K562 (cell line): Measurements from ENCODE around the gene KLK13. TPM values are rescaled to one million over a fixed set of nuclear protein-coding genes. Genes with fewer than 3 reads are reported as not detected.

Experiments
- CC2D1A ChIP-seq: fragments of 450-650 bp; IDR thresholded peaks from 2 replicates; pipeline ENCODE4 v1.6.1; 2017; ENCODE audit warnings: mild to moderate bottlenecking
- DDX20 ChIP-seq: fragments of 450-650 bp; IDR thresholded peaks from 2 replicates; pipeline ENCODE4 v1.6.1; 2016; ENCODE audit warnings: missing genetic modification characterization, low read depth, mild to moderate bottlenecking, missing compliant biosample characterization, moderate library complexity
- HNRNPLL ChIP-seq: fragments of 200-400 bp; formaldehyde crosslinking; IDR thresholded peaks from 2 replicates; pipeline ENCODE4 v1.6.1; 2017; ENCODE audit warnings: low read length, low read depth, mild to moderate bottlenecking; ENCODE audit not compliant: poor library complexity, severe bottlenecking
- MAFF ChIP-seq: IDR thresholded peaks from 2 replicates; pipeline ENCODE4 v1.6.1; 2012; ENCODE audit warnings: low read length, improper control_type of control experiment
- MXI1 ChIP-seq: IDR thresholded peaks from 2 replicates; pipeline ENCODE4 v1.6.1; 2011; ENCODE audit warnings: low read depth, mild to moderate bottlenecking, improper control_type of control experiment, low read length
- SRF ChIP-seq, 2 experiments: fragments of 250-450, 450-650 bp in 1 of 2; sonication (Bioruptor Pico) in 1 of 2; sonication (generic) in 1 of 2; formaldehyde crosslinking; IDR thresholded peaks; 2 replicates each; pipeline versions ENCODE4 v1.5.0 to v1.5.1; 2020 to 2022; ENCODE audit warnings: mild to moderate bottlenecking in 1 of 2, missing genetic modification reagents in 1 of 2
- THRAP3 ChIP-seq: fragments of 450-650 bp; IDR thresholded peaks from 2 replicates; pipeline ENCODE4 v1.6.1; 2016; ENCODE audit warnings: mild to moderate bottlenecking, inconsistent platforms, borderline replicate concordance
- ZFPM2 ChIP-seq: fragments of 250-450 bp; sonication (Bioruptor Pico); IDR thresholded peaks from 2 replicates; pipeline ENCODE4 v1.5.1; 2022; ENCODE audit warnings: mild to moderate bottlenecking
- ZNF384 ChIP-seq: IDR thresholded peaks from 2 replicates; pipeline ENCODE4 v1.6.1; 2012; ENCODE audit warnings: low read depth, low read length, improper control_type of control experiment
- ZNF707 ChIP-seq: fragments of 250-450 bp; sonication (Bioruptor Pico); conservative IDR thresholded peaks from 2 replicates; pipeline ENCODE4 v1.8.0; 2022; ENCODE audit warnings: inconsistent platforms, mild to moderate bottlenecking, moderate library complexity
- ZNF785 ChIP-seq: fragments of 250-450 bp; sonication (Bioruptor Pico); IDR thresholded peaks from 2 replicates; pipeline ENCODE4 v1.4.0; 2020; ENCODE audit warnings: mild to moderate bottlenecking
- ZZZ3 ChIP-seq: fragments of 450-650 bp; IDR thresholded peaks from 2 replicates; pipeline ENCODE4 v1.6.1; 2016; ENCODE audit warnings: antibody characterized with exemption, mild to moderate bottlenecking, moderate library complexity
- polyA plus RNA-seq, 8 experiments: library from polyadenylated mRNA; depleted of rRNA in 4 of 8; stranded (reverse) in 5 of 8; unstranded in 3 of 8; fragments of >200 nt; fragmentation: Nextera tagmentation in 2 of 8; fragmentation: Illumina TruSeq in 1 of 8; extraction: Ambion mirVana in 2 of 8; extraction: Trizol in 1 of 8; gene quantifications; 2 replicates each; pipeline versions ENCODE4 v1.2.1 to v1.2.3, GENCODE V29; 2011 to 2014; ENCODE audit warnings: inconsistent platforms in 1 of 8, missing spikeins in 1 of 8
- total RNA-seq, 7 experiments: library from RNA; depleted of rRNA in 6 of 7; stranded (reverse); fragments of >200 nt in 6 of 7; fragmentation: Illumina TruSeq in 2 of 7; extraction: Trizol in 2 of 7; gene quantifications; 2 replicates each; pipeline versions ENCODE4 v1.2.1 to v1.2.3, GENCODE V29; 2011 to 2021; ENCODE audit warnings: low replicate concordance in 1 of 7
- TF ChIP-seq, protein P1 (sequence below), 2 experiments: fragments of 450-650 bp; conservative IDR thresholded peaks; 2 replicates each; pipeline ENCODE4 v1.6.1; 2017; ENCODE audit warnings: mild to moderate bottlenecking in 2 of 2, moderate library complexity in 2 of 2
- TF ChIP-seq, protein P2 (sequence below): sonication (generic); formaldehyde crosslinking; IDR thresholded peaks from 2 replicates; pipeline ENCODE4 v1.8.0; 2022; ENCODE audit warnings: mild to moderate bottlenecking, missing genetic modification reagents
- TF ChIP-seq, protein P3 (sequence below), 2 experiments: fragments of 150-350 bp in 1 of 2; IDR thresholded peaks; 2 replicates each; pipeline ENCODE4 v1.6.1; 2012 to 2016; ENCODE audit warnings: low read depth in 2 of 2, low read length in 2 of 2, mild to moderate bottlenecking in 1 of 2, moderate library complexity in 1 of 2
- TF ChIP-seq, protein P4 (sequence below), 3 experiments: fragments of 200-800 bp in 1 of 3; sonication (Bioruptor generic) in 1 of 3; sonication (generic) in 1 of 3; formaldehyde crosslinking in 1 of 3; IDR thresholded peaks; 2 replicates each; pipeline versions ENCODE4 v1.6.1 to v1.8.0; 2016 to 2022; ENCODE audit warnings: mild to moderate bottlenecking in 2 of 3, missing compliant biosample characterization in 2 of 3, missing genetic modification characterization in 2 of 3, missing genetic modification reagents in 1 of 3
- TF ChIP-seq, protein P5 (sequence below): fragments of 250-450 bp; sonication (Bioruptor Pico); IDR thresholded peaks from 2 replicates; pipeline ENCODE4 v1.5.0; 2021
- TF ChIP-seq, protein P6 (sequence below): sonication (generic); formaldehyde crosslinking; IDR thresholded peaks from 2 replicates; pipeline ENCODE4 v1.8.1; 2023; ENCODE audit warnings: mild to moderate bottlenecking, missing genetic modification reagents

The KLK13 gene
- total and polyA plus RNA-seq, 9 of the 15 experiments (the other 6 are each of a cell fraction or from before 2014, with no cell fraction given), result 0.72 to 9.0 (median 2.3) TPM

DNA sequence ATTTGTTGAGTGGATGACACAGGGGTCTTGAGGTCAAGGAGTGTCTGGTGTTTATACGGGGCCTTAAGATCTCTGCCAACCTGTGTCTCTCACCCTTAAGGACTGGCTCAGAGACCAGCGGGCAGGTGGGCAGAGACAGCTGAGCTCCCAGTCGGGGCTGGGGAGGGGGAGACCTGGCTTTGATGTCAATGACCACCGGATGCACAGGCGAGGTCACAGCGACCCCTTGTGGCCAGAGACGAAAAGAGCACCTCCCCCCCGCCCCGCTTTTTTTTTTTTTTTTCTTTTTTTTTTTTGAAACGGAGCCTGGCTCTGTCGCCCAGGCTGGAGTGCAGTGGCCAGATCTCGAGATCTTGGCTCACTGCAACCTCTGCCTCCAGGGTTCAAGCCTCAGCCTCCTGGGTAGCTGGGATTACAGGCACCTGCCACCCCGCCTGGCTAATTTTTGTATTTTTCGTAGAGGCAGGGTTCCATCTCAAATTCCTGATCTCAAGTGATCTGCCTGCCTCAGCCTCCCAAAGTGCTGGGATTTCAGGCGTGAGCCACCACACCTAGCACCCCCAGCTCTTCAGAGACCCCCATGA, 29.9 kb upstream of the KLK13 start (continued):
- TF ChIP-seq, protein P1, sequence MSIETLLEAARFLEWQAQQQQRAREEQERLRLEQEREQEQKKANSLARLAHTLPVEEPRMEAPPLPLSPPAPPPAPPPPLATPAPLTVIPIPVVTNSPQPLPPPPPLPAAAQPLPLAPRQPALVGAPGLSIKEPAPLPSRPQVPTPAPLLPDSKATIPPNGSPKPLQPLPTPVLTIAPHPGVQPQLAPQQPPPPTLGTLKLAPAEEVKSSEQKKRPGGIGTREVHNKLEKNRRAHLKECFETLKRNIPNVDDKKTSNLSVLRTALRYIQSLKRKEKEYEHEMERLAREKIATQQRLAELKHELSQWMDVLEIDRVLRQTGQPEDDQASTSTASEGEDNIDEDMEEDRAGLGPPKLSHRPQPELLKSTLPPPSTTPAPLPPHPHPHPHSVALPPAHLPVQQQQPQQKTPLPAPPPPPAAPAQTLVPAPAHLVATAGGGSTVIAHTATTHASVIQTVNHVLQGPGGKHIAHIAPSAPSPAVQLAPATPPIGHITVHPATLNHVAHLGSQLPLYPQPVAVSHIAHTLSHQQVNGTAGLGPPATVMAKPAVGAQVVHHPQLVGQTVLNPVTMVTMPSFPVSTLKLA (conservative IDR thresholded peaks at IDR 0.05), result no peak
- no peak for TF ChIP-seq DDX20
- TF ChIP-seq MXI1, result no peak
- no peak for TF ChIP-seq ZNF707 (CRISPR knock-in tag)
- TF ChIP-seq, protein P2, sequence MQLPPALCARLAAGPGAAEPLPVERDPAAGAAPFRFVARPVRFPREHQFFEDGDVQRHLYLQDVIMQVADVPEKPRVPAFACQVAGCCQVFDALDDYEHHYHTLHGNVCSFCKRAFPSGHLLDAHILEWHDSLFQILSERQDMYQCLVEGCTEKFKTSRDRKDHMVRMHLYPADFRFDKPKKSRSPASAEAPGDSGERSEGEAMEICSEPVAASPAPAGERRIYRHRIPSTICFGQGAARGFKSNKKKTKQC (CRISPR knock-in tag), result no peak
- TF ChIP-seq ZFPM2, result no peak
- no peak for TF ChIP-seq HNRNPLL
- TF ChIP-seq SRF (CRISPR knock-in tag; IDR thresholded peaks at IDR 0.05), result no peak
- TF ChIP-seq, protein P3, sequence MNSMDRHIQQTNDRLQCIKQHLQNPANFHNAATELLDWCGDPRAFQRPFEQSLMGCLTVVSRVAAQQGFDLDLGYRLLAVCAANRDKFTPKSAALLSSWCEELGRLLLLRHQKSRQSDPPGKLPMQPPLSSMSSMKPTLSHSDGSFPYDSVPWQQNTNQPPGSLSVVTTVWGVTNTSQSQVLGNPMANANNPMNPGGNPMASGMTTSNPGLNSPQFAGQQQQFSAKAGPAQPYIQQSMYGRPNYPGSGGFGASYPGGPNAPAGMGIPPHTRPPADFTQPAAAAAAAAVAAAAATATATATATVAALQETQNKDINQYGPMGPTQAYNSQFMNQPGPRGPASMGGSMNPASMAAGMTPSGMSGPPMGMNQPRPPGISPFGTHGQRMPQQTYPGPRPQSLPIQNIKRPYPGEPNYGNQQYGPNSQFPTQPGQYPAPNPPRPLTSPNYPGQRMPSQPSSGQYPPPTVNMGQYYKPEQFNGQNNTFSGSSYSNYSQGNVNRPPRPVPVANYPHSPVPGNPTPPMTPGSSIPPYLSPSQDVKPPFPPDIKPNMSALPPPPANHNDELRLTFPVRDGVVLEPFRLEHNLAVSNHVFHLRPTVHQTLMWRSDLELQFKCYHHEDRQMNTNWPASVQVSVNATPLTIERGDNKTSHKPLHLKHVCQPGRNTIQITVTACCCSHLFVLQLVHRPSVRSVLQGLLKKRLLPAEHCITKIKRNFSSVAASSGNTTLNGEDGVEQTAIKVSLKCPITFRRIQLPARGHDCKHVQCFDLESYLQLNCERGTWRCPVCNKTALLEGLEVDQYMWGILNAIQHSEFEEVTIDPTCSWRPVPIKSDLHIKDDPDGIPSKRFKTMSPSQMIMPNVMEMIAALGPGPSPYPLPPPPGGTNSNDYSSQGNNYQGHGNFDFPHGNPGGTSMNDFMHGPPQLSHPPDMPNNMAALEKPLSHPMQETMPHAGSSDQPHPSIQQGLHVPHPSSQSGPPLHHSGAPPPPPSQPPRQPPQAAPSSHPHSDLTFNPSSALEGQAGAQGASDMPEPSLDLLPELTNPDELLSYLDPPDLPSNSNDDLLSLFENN (IDR thresholded peaks at IDR 0.05; ENCODE audit: low read depth in 2 of 2, low read length in 2 of 2), result no peak
- TF ChIP-seq, protein P4, sequence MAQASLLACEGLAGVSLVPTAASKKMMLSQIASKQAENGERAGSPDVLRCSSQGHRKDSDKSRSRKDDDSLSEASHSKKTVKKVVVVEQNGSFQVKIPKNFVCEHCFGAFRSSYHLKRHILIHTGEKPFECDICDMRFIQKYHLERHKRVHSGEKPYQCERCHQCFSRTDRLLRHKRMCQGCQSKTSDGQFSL (CRISPR knock-in tag; IDR thresholded peaks at IDR 0.05), result peak; percentile 94
- TF ChIP-seq, protein P4 (tag; IDR thresholded peaks at IDR 0.05), result peak in 1 of 2 experiments; percentile 85; a peak in 2 of 4 replicates
- TF ChIP-seq ZZZ3, result no peak
- no peak for TF ChIP-seq THRAP3
- TF ChIP-seq, protein P5, sequence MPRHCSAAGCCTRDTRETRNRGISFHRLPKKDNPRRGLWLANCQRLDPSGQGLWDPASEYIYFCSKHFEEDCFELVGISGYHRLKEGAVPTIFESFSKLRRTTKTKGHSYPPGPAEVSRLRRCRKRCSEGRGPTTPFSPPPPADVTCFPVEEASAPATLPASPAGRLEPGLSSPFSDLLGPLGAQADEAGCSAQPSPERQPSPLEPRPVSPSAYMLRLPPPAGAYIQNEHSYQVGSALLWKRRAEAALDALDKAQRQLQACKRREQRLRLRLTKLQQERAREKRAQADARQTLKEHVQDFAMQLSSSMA (CRISPR knock-in tag), result no peak
- no peak for TF ChIP-seq MAFF
- TF ChIP-seq ZNF785 (CRISPR knock-in tag), result no peak
- TF ChIP-seq CC2D1A, result peak; percentile 67; the same call in 1 of the 2 replicates
- TF ChIP-seq ZNF384, result peak; percentile 99
- TF ChIP-seq, protein P6, sequence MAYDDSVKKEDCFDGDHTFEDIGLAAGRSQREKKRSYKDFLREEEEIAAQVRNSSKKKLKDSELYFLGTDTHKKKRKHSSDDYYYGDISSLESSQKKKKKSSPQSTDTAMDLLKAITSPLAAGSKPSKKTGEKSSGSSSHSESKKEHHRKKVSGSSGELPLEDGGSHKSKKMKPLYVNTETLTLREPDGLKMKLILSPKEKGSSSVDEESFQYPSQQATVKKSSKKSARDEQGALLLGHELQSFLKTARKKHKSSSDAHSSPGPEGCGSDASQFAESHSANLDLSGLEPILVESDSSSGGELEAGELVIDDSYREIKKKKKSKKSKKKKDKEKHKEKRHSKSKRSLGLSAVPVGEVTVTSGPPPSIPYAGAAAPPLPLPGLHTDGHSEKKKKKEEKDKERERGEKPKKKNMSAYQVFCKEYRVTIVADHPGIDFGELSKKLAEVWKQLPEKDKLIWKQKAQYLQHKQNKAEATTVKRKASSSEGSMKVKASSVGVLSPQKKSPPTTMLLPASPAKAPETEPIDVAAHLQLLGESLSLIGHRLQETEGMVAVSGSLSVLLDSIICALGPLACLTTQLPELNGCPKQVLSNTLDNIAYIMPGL (CRISPR knock-in tag), result no peak
